Smooth muscle cell (in vitro differentiated cells): ENCODE results near the gene GON4L. TPM values are rescaled to one million over a fixed set of nuclear protein-coding genes. Genes with fewer than 3 reads are reported as not detected.
A peak's percentile ranks its signal among the peaks of the same experiment; 100 is the strongest.

Experiments used
- DNase-seq: peaks from one replicate; lab custom pipeline; 2025; ENCODE audit not compliant: unreplicated experiment; lab: John Stamatoyannopoulos, UW
- H2AFZ ChIP-seq: fragments of 200-600 bp; sonication (generic); 2 replicates; pipeline ENCODE4 v1.6.0; 2016; ENCODE audit warnings: antibody characterized with exemption, low read depth, mild to moderate bottlenecking
- H3F3A ChIP-seq: fragments of 200-600 bp; sonication (generic); 2 replicates; pipeline ENCODE4 v1.6.0; 2017; ENCODE audit warnings: antibody characterized with exemption, low read depth
- H3K27ac ChIP-seq: fragments of 200-600 bp; sonication (generic); 2 replicates; pipeline ENCODE4 v1.5.1; 2016; ENCODE audit warnings: low read depth, mild to moderate bottlenecking
- H3K27me3 ChIP-seq: fragments of 200-600 bp; sonication (generic); 2 replicates; pipeline ENCODE4 v1.6.1; 2016; ENCODE audit warnings: low read depth, mild to moderate bottlenecking
- H3K36me3 ChIP-seq: fragments of 200-600 bp; sonication (generic); 2 replicates; pipeline ENCODE4 v1.5.1; 2016; ENCODE audit warnings: low read depth
- H3K4me1 ChIP-seq: fragments of 200-600 bp; sonication (generic); 2 replicates; pipeline ENCODE4 v1.5.1; 2016; ENCODE audit warnings: low read depth
- H3K4me2 ChIP-seq: fragments of 200-600 bp; sonication (generic); 2 replicates; pipeline ENCODE4 v1.6.0; 2016; ENCODE audit warnings: mild to moderate bottlenecking
- H3K4me3 ChIP-seq: fragments of 200-600 bp; sonication (generic); 2 replicates; pipeline ENCODE4 v1.5.1; 2016; ENCODE audit warnings: mild to moderate bottlenecking
- H3K79me2 ChIP-seq: fragments of 200-600 bp; sonication (generic); 2 replicates; pipeline ENCODE4 v1.6.0; 2016; ENCODE audit warnings: low read depth, mild to moderate bottlenecking
- H3K9ac ChIP-seq: fragments of 200-600 bp; sonication (generic); 2 replicates; pipeline ENCODE4 v1.6.0; 2016; ENCODE audit warnings: low read depth
- H3K9me3 ChIP-seq: fragments of 200-600 bp; sonication (generic); replicated peaks from 2 replicates; pipeline ENCODE4 v1.5.1; 2016; ENCODE audit warnings: low read depth
- H4K20me1 ChIP-seq: fragments of 200-600 bp; sonication (generic); 2 replicates; pipeline ENCODE4 v1.6.0; 2016; ENCODE audit warnings: low read depth
- CTCF ChIP-seq: fragments of 200-600 bp; sonication (generic); IDR thresholded peaks from 2 replicates; pipeline ENCODE4 v1.5.1; 2017; ENCODE audit warnings: borderline replicate concordance, mild to moderate bottlenecking, antibody characterized with exemption; ENCODE audit not compliant: insufficient read depth, poor library complexity, severe bottlenecking
- WGBS: methylation state at CpG from one replicate; pipeline ENCODE4 v1.1.7; 2016; ENCODE audit warnings: low lambda C conversion rate; 5-methylcytosine and 5-hydroxymethylcytosine counted together
- polyA plus RNA-seq: library from polyadenylated mRNA; unstranded; fragments of >200 nt; fragmentation: Nextera tagmentation; extraction: Ambion mirVana; gene quantifications from 2 replicates; pipeline ENCODE4 v1.2.1, GENCODE V29; 2016
- total RNA-seq: library from RNA; depleted of rRNA; stranded (reverse); fragments of >200 nt; gene quantifications from 2 replicates; pipeline ENCODE4 v1.2.3, GENCODE V29; 2014

Gene GON4L
- total and polyA plus RNA-seq, 2 experiments from 2014 or later = 21.0 to 40.8 TPM

- H3K4me1 ChIP-seq = peaks cover 5% of the 10 kb centered on the region
- H4K20me1 ChIP-seq = no peaks in the 10 kb centered on the region
- 91% methylated on average over 2 of the region's 2 CpGs for WGBS
- no peak overlapping the region for H3K4me3 ChIP-seq
- peaks cover 5% of the 10 kb centered on the region for H3F3A ChIP-seq
- H3K27ac ChIP-seq = peak overlapping the region; percentile 76
- H2AFZ ChIP-seq = peak overlapping the region; percentile 86
- no peaks in the 10 kb centered on the region for H3K9me3 ChIP-seq
- H3K36me3 ChIP-seq = no peaks in the 10 kb centered on the region
- H3K4me2 ChIP-seq = peak overlapping the region; percentile 12
- H3K79me2 ChIP-seq = peaks cover 10% of the 10 kb centered on the region
- no peak for DNase-seq
- H3K9ac ChIP-seq = peak overlapping the region; percentile 61
- peaks cover 9% of the 10 kb centered on the region for H3K27me3 ChIP-seq
- TF ChIP-seq CTCF = no peak
These were observed 4.0 kb upstream of the GON4L start for GRCh38 chr1:155860970-155861510.

GRCh38 chr1:155859881-155860871, 3.2 kb upstream of the GON4L start:
- Histone ChIP-seq H3K4me1 (peaks cover 7% of the 10 kb centered on the region), H3F3A (peaks cover 5% of the 10 kb centered on the region), H2AFZ (peak overlapping the region; percentile 86), H3K27me3 (peaks cover 9% of the 10 kb centered on the region), H3K4me3 (no peak overlapping the region), H3K9me3 (no peaks in the 10 kb centered on the region), H3K4me2 (peak overlapping the region; percentile 12), H3K36me3 (no peaks in the 10 kb centered on the region), H4K20me1 (no peaks in the 10 kb centered on the region), H3K27ac (peak overlapping the region; percentile 76), H3K9ac (peak overlapping the region; percentile 61), H3K79me2 (peaks cover 19% of the 10 kb centered on the region)
- TF ChIP-seq CTCF = no peak
- WGBS = 72% methylated on average over 34 of the region's 35 CpGs
- no peak for DNase-seq

- peak within 1 kb of the TSS; percentile 54 for H3K4me3 ChIP-seq
- peaks cover 5% of the 10 kb centered on the region for H3F3A ChIP-seq
- peaks cover 25% of the 10 kb centered on the region for H3K79me2 ChIP-seq
- H3K27ac ChIP-seq = peak within 1 kb of the TSS; percentile 76
- H3K4me2 ChIP-seq = peak within 1 kb of the TSS; percentile 85
- no peak within 1 kb of the TSS for H3K9ac ChIP-seq
- peaks cover 9% of the 10 kb centered on the region for H3K27me3 ChIP-seq
- no peaks in the 10 kb centered on the region for H3K9me3 ChIP-seq
- H3K4me1 ChIP-seq = peaks cover 7% of the 10 kb centered on the region
- no peaks in the 10 kb centered on the region for H4K20me1 ChIP-seq
- 14% methylated on average over 32 of the region's 33 CpGs for WGBS
- no peaks in the 10 kb centered on the region for H3K36me3 ChIP-seq
- peak within 1 kb of the TSS; percentile 38 for H2AFZ ChIP-seq
- peak; percentile 39 for DNase-seq
- no peak for TF ChIP-seq CTCF
These were observed 2.3 kb upstream of the GON4L start, which contains the start of gene SYT11 for GRCh38 chr1:155859234-155859829. Gene SYT11, plus strand, starts transcription at chr1:155859567. Its CDS starts 195 bp downstream, at chr1:155859762.
